ENCODE data around the gene PGGT1B.

GRCh38 chr5:115241881-115242642, 20.6 kb downstream of the PGGT1B start:
- TF ChIP-seq POLR2A (IDR thresholded peaks at IDR 0.05) (no peak), CTCF (IDR thresholded peaks at IDR 0.05) (no peak)
